NCI-H2227 (cell line): Measurements from ENCODE around the gene TMEM131L.
"Not testable (repeated sequence)": the region's sequence is repeated elsewhere in the genome, so short reads cannot be mapped to it uniquely, and the experiment has no call there.

ENCODE experiments used
- DNase-seq: peaks from one replicate; lab custom pipeline; 2025; ENCODE audit not compliant: unreplicated experiment; lab: John Stamatoyannopoulos, UW

The TMEM131L gene

GRCh38 chr4:153609070-153609469 is 142.9 kb downstream of the TMEM131L start:
- DNase-seq, result not testable (repeated sequence)

GRCh38 chr4:153610623-153611376 is 144.6 kb downstream of the TMEM131L start:
- DNase-seq, result no peak

GRCh38 chr4:153611679-153612078 is 145.5 kb downstream of the TMEM131L start:
- DNase-seq, result no peak

- DNase-seq, result no peak
Measured at GRCh38 chr4:153612878-153613277, 146.7 kb downstream of the TMEM131L start.

- DNase-seq, result no peak
Measured at GRCh38 chr4:153616006-153616555, 149.9 kb downstream of the TMEM131L start.

- no peak for DNase-seq
Measured at GRCh38 chr4:153618833-153619232, 152.7 kb downstream of the TMEM131L start.

- no peak for DNase-seq
Measured at GRCh38 chr4:153619811-153620210, 153.7 kb downstream of the TMEM131L start.

GRCh38 chr4:153620352-153620751 is 154.2 kb downstream of the TMEM131L start:
- DNase-seq, result no peak

- DNase-seq, result no peak
Measured at GRCh38 chr4:153622093-153622492, 155.9 kb downstream of the TMEM131L start.

- DNase-seq, result no peak
Measured at GRCh38 chr4:153622778-153623240, 156.6 kb downstream of the TMEM131L start.

GRCh38 chr4:153623491-153623890 is 157.3 kb downstream of the TMEM131L start:
- no peak for DNase-seq

GRCh38 chr4:153628796-153629315 is 162.7 kb downstream of the TMEM131L start:
- DNase-seq, result no peak

- DNase-seq, result no peak
Measured at GRCh38 chr4:153629776-153630175, 163.6 kb downstream of the TMEM131L start.

GRCh38 chr4:153634738-153635353 is 168.7 kb downstream of the TMEM131L start:
- peak; percentile 35 for DNase-seq

GRCh38 chr4:153635846-153636245 is 169.7 kb downstream of the TMEM131L start:
- no peak for DNase-seq

- DNase-seq, result no peak
Measured at GRCh38 chr4:153637201-153637600, 171.0 kb downstream of the TMEM131L start.

GRCh38 chr4:153638011-153638410 is 171.9 kb downstream of the TMEM131L start:
- no peak for DNase-seq

GRCh38 chr4:153638999-153639398 is 172.8 kb downstream of the TMEM131L start:
- DNase-seq, result no peak

GRCh38 chr4:153639833-153640802 is 174.0 kb downstream of the TMEM131L start:
- DNase-seq, result peak; percentile 24

- DNase-seq, result no peak
Measured at GRCh38 chr4:153641532-153641931, 175.4 kb downstream of the TMEM131L start.
